ENCODE measurements around the gene PGM5.
"Not testable (repeated sequence)": the region's sequence is repeated elsewhere in the genome, so short reads cannot be mapped to it uniquely, and the experiment has no call there.

- not testable (repeated sequence) for TF ChIP-seq CTCF (conservative IDR thresholded peaks at IDR 0.05; ENCODE audit: low read depth, low read length); EZH2 (IDR thresholded peaks at IDR 0.05; ENCODE audit: borderline replicate concordance, low read depth, low read length, poor library complexity, severe bottlenecking)
Observed at GRCh38 chr9:68343992-68344391, 12.4 kb upstream of the PGM5 start.

Data from A673 (cell line).